ENCODE data around the gene CTF1. TPM values are rescaled to one million over a fixed set of nuclear protein-coding genes. Genes with fewer than 3 reads are reported as not detected.
"Not testable (repeated sequence)": the region's sequence is repeated elsewhere in the genome, so short reads cannot be mapped to it uniquely, and the experiment has no call there.

CTF1 gene
- total RNA-seq (under 1 TPM in 1 of 2 experiments, not detected in 1; 0.33 TPM), polyA plus RNA-seq (not detected)

GRCh38 chr16:30896261-30896888, at the start of gene CTF1:
Gene CTF1 (plus strand): TSS chr16:30896614. CDS start chr16:30896644, 30 bp downstream.
- H3K27ac ChIP-seq (ENCODE audit: low read depth, low read length): peak within 1 kb of the TSS; percentile 60
- H3K36me3 ChIP-seq (ENCODE audit: insufficient read depth, low read length): no peaks in the 10 kb centered on the region
- CTCF ChIA-PET: interaction anchor here (1.1 to 1.7 kb wide), 3 partner anchors 11 to 52 kb away, joined by 3 to 5 read pairs (median 3); no protein-coding TSS in a partner anchor
- Mint-ChIP-seq H3K4me1 (peaks cover 48 to 58% (median 52%) of the 10 kb centered on the region in 3 donors), H3K27me3 (peaks cover 0 to 2% of the 10 kb centered on the region in 2 donors), H3K36me3 (peaks cover 0 to 14% (median 2%) of the 10 kb centered on the region in 3 donors), H3K9me3 (no peaks in the 10 kb centered on the region), H3K27ac (peak within 1 kb of the TSS; percentile 66 to 92 (median 90)), H3K4me3 (peak within 1 kb of the TSS; percentile 46 to 82 (median 62))
- H3K27me3 ChIP-seq (ENCODE audit: insufficient read depth, low read length, poor library complexity, severe bottlenecking): no peaks in the 10 kb centered on the region
- H3K9me3 ChIP-seq (ENCODE audit: low read length): no peaks in the 10 kb centered on the region
- no peak for DNase-seq
- H3K4me1 ChIP-seq (ENCODE audit: insufficient read depth, low read length): peaks cover 26% of the 10 kb centered on the region
- H3K4me3 ChIP-seq (ENCODE audit: low read length): peak within 1 kb of the TSS; percentile 32
- POLR2A ChIA-PET: interaction anchor here (1.9 kb wide), 1 partner anchor 20 kb away, joined by 6 read pairs; no protein-coding TSS in a partner anchor

- Histone ChIP-seq H3K9me3 (ENCODE audit: low read length) (no peaks in the 10 kb centered on the region), H3K4me1 (ENCODE audit: insufficient read depth, low read length) (peaks cover 7% of the 10 kb centered on the region), H3K27ac (ENCODE audit: low read depth, low read length) (no peak overlapping the region), H3K27me3 (ENCODE audit: insufficient read depth, low read length, poor library complexity, severe bottlenecking) (no peaks in the 10 kb centered on the region), H3K36me3 (ENCODE audit: insufficient read depth, low read length) (no peaks in the 10 kb centered on the region), H3K4me3 (ENCODE audit: low read length) (no peak overlapping the region)
- no peak for DNase-seq
- H3K27me3 Mint-ChIP-seq: peaks cover 0 to 2% of the 10 kb centered on the region in 2 donors
- no peaks in the 10 kb centered on the region for H3K9me3 Mint-ChIP-seq
- no peak overlapping the region for H3K4me3 Mint-ChIP-seq
- peak overlapping the region in 2 of 8 donors; percentile 41 to 84 for H3K27ac Mint-ChIP-seq
- CTCF ChIA-PET: interaction anchor here (0.9 to 5.5 kb wide), 6 partner anchors 28 to 95 kb away, joined by 3 to 88 read pairs (median 26); partner anchors contain the start of gene CTF1
- POLR2A ChIA-PET: interaction anchor here (0.8 to 0.9 kb wide), 2 partner anchors 55 to 56 kb away, joined by 3 read pairs; no protein-coding TSS in a partner anchor
- H3K36me3 Mint-ChIP-seq: peaks cover 0 to 2% (median 0%) of the 10 kb centered on the region in 3 donors
- H3K4me1 Mint-ChIP-seq: peaks cover 8 to 10% (median 10%) of the 10 kb centered on the region in 3 donors
Measured at GRCh38 chr16:30846649-30847402, 49.6 kb upstream of the CTF1 start.

GRCh38 chr16:30850246-30850645, 46.2 kb upstream of the CTF1 start:
- Histone ChIP-seq H3K4me3 (ENCODE audit: low read length) (no peak overlapping the region), H3K36me3 (ENCODE audit: insufficient read depth, low read length) (no peaks in the 10 kb centered on the region), H3K9me3 (ENCODE audit: low read length) (no peaks in the 10 kb centered on the region), H3K27ac (ENCODE audit: low read depth, low read length) (no peak overlapping the region), H3K4me1 (ENCODE audit: insufficient read depth, low read length) (peaks cover 1% of the 10 kb centered on the region), H3K27me3 (ENCODE audit: insufficient read depth, low read length, poor library complexity, severe bottlenecking) (no peaks in the 10 kb centered on the region)
- Mint-ChIP-seq H3K27ac (no peak overlapping the region), H3K9me3 (no peaks in the 10 kb centered on the region), H3K4me3 (no peak overlapping the region), H3K27me3 (no peaks in the 10 kb centered on the region), H3K36me3 (peaks cover 0 to 4% (median 3%) of the 10 kb centered on the region in 3 donors), H3K4me1 (peaks cover under 1 to 2% (median 1%) of the 10 kb centered on the region in 3 donors)
- ChIA-PET CTCF (no interaction called here), POLR2A (interaction anchor here (0.6 kb wide), 1 partner anchor 28 kb away, joined by 8 read pairs; no protein-coding TSS in a partner anchor)
- no peak for DNase-seq

- Histone ChIP-seq H3K9me3 (ENCODE audit: low read length) (no peaks in the 10 kb centered on the region), H3K27ac (ENCODE audit: low read depth, low read length) (no peak overlapping the region), H3K27me3 (ENCODE audit: insufficient read depth, low read length, poor library complexity, severe bottlenecking) (no peaks in the 10 kb centered on the region), H3K4me3 (ENCODE audit: low read length) (no peak overlapping the region), H3K4me1 (ENCODE audit: insufficient read depth, low read length) (no peaks in the 10 kb centered on the region), H3K36me3 (ENCODE audit: insufficient read depth, low read length) (no peaks in the 10 kb centered on the region)
- ChIA-PET CTCF (interaction anchor here (1.0 to 2.0 kb wide), 3 partner anchors 9 to 88 kb away, joined by 3 to 7 read pairs (median 3); no protein-coding TSS in a partner anchor), POLR2A (no interaction called here)
- H3K36me3 Mint-ChIP-seq: peaks cover 0 to 5% (median 5%) of the 10 kb centered on the region in 3 donors
- no peaks in the 10 kb centered on the region for H3K4me1 Mint-ChIP-seq
- DNase-seq: no peak
- no peak overlapping the region for H3K27ac Mint-ChIP-seq
- no peak overlapping the region for H3K4me3 Mint-ChIP-seq
- H3K27me3 Mint-ChIP-seq: no peaks in the 10 kb centered on the region
- H3K9me3 Mint-ChIP-seq: no peaks in the 10 kb centered on the region
Measured at GRCh38 chr16:30853758-30854157, 42.7 kb upstream of the CTF1 start.

GRCh38 chr16:30858111-30858495, 38.3 kb upstream of the CTF1 start:
- Mint-ChIP-seq H3K4me3 (no peak overlapping the region), H3K27me3 (no peaks in the 10 kb centered on the region), H3K36me3 (peaks cover 0 to 5% (median 5%) of the 10 kb centered on the region in 3 donors), H3K4me1 (no peaks in the 10 kb centered on the region), H3K27ac (peak overlapping the region in 1 of 8 donors; percentile 61), H3K9me3 (no peaks in the 10 kb centered on the region)
- POLR2A ChIA-PET: interaction anchor here (0.6 kb wide), 1 partner anchor 26 kb away, joined by 5 read pairs; no protein-coding TSS in a partner anchor
- CTCF ChIA-PET: interaction anchor here (0.6 kb wide), 1 partner anchor 43 kb away, joined by 3 read pairs; no protein-coding TSS in a partner anchor
- Histone ChIP-seq H3K4me1 (ENCODE audit: insufficient read depth, low read length) (no peaks in the 10 kb centered on the region), H3K9me3 (ENCODE audit: low read length) (no peaks in the 10 kb centered on the region), H3K36me3 (ENCODE audit: insufficient read depth, low read length) (no peaks in the 10 kb centered on the region), H3K4me3 (ENCODE audit: low read length) (no peak overlapping the region), H3K27ac (ENCODE audit: low read depth, low read length) (no peak overlapping the region), H3K27me3 (ENCODE audit: insufficient read depth, low read length, poor library complexity, severe bottlenecking) (no peaks in the 10 kb centered on the region)
- no peak for DNase-seq

- no peak overlapping the region for H3K4me3 ChIP-seq (ENCODE audit: low read length)
- no peaks in the 10 kb centered on the region for H3K27me3 Mint-ChIP-seq
- H3K36me3 ChIP-seq (ENCODE audit: insufficient read depth, low read length): no peaks in the 10 kb centered on the region
- no peaks in the 10 kb centered on the region for H3K9me3 Mint-ChIP-seq
- H3K9me3 ChIP-seq (ENCODE audit: low read length): no peaks in the 10 kb centered on the region
- H3K36me3 Mint-ChIP-seq: peaks cover 0 to 2% (median 1%) of the 10 kb centered on the region in 3 donors
- no peaks in the 10 kb centered on the region for H3K27me3 ChIP-seq (ENCODE audit: insufficient read depth, low read length, poor library complexity, severe bottlenecking)
- ChIA-PET CTCF (no interaction called here), POLR2A (no interaction called here)
- no peak overlapping the region for H3K4me3 Mint-ChIP-seq
- DNase-seq: no peak
- no peak overlapping the region for H3K27ac Mint-ChIP-seq
- H3K27ac ChIP-seq (ENCODE audit: low read depth, low read length): no peak overlapping the region
- H3K4me1 ChIP-seq (ENCODE audit: insufficient read depth, low read length): no peaks in the 10 kb centered on the region
- H3K4me1 Mint-ChIP-seq: no peaks in the 10 kb centered on the region
Measured at GRCh38 chr16:30858829-30859423, 37.5 kb upstream of the CTF1 start.

GRCh38 chr16:30860729-30861128, 35.7 kb upstream of the CTF1 start:
- H3K36me3 Mint-ChIP-seq; CTCF ChIA-PET; H3K9me3 ChIP-seq (ENCODE audit: low read length); H3K4me1 ChIP-seq (ENCODE audit: insufficient read depth, low read length); H3K36me3 ChIP-seq (ENCODE audit: insufficient read depth, low read length); DNase-seq; H3K4me3 Mint-ChIP-seq; H3K4me3 ChIP-seq (ENCODE audit: low read length); H3K27me3 ChIP-seq (ENCODE audit: insufficient read depth, low read length, poor library complexity, severe bottlenecking); H3K9me3 Mint-ChIP-seq; H3K27ac ChIP-seq (ENCODE audit: low read depth, low read length); H3K27me3 Mint-ChIP-seq; H3K4me1 Mint-ChIP-seq: not testable (repeated sequence)
- POLR2A ChIA-PET: interaction anchor here (0.5 kb wide), 1 partner anchor 53 kb away, joined by 3 read pairs; no protein-coding TSS in a partner anchor
- H3K27ac Mint-ChIP-seq: peak overlapping the region in 1 of 8 donors; percentile 75
